Body of pancreas (tissue), 4 donors: Measurements from ENCODE around the gene CKAP5.

Experiments used
- CTCF ChIP-seq, 7 experiments: fragments of 450-650 bp in 4 of 7; fragments of 200-600 bp in 3 of 7; sonication (generic) in 3 of 7; IDR thresholded peaks; one replicate each; pipeline ENCODE4 v1.5.1; 2016 to 2019; ENCODE audit warnings: antibody characterized with exemption in 7 of 7
- POLR2A ChIP-seq, 3 donors: fragments of 450-650 bp; IDR thresholded peaks; one replicate each; pipeline ENCODE4 v1.6.1; 2016; ENCODE audit warnings: antibody characterized with exemption in 3 of 3, mild to moderate bottlenecking in 2 of 3

GRCh38 chr11:46733234-46733633, 112.8 kb downstream of the CKAP5 start:
- TF ChIP-seq CTCF (IDR thresholded peaks at IDR 0.05) (no peak), POLR2A (IDR thresholded peaks at IDR 0.05) (no peak)
